OCI-M1 (cell line): ENCODE results near the gene CDH13.

Experiments
- DNase-seq: peaks from one replicate; lab custom pipeline; 2025; lab: John Stamatoyannopoulos, UW

CDH13 gene

GRCh38 chr16:83685615-83686165 lies 1058.9 kb downstream of the CDH13 start:
- DNase-seq = no peak

GRCh38 chr16:83686726-83687125 lies 1060.0 kb downstream of the CDH13 start:
- DNase-seq = no peak

GRCh38 chr16:83689385-83689831 lies 1062.6 kb downstream of the CDH13 start:
- peak; percentile 81 for DNase-seq

GRCh38 chr16:83692224-83692623 lies 1065.5 kb downstream of the CDH13 start:
- no peak for DNase-seq

- no peak for DNase-seq
Measured at GRCh38 chr16:83698964-83699363, 1072.2 kb downstream of the CDH13 start.

- DNase-seq = no peak
Measured at GRCh38 chr16:83699817-83700216, 1073.0 kb downstream of the CDH13 start.

- no peak for DNase-seq
Measured at GRCh38 chr16:83700918-83701317, 1074.1 kb downstream of the CDH13 start.

GRCh38 chr16:83701494-83701893 lies 1074.7 kb downstream of the CDH13 start:
- peak; percentile 58 for DNase-seq

GRCh38 chr16:83704656-83705055 lies 1077.9 kb downstream of the CDH13 start:
- DNase-seq = no peak

GRCh38 chr16:83705856-83706255 lies 1079.1 kb downstream of the CDH13 start:
- DNase-seq = no peak

- no peak for DNase-seq
Measured at GRCh38 chr16:83706394-83706793, 1079.6 kb downstream of the CDH13 start.

GRCh38 chr16:83711069-83711468 lies 1084.3 kb downstream of the CDH13 start:
- no peak for DNase-seq

GRCh38 chr16:83713597-83713996 lies 1086.8 kb downstream of the CDH13 start:
- DNase-seq = peak; percentile 78

GRCh38 chr16:83714286-83714685 lies 1087.5 kb downstream of the CDH13 start:
- DNase-seq = no peak

GRCh38 chr16:83715217-83715920 lies 1088.6 kb downstream of the CDH13 start:
- DNase-seq = no peak

GRCh38 chr16:83717308-83717707 lies 1090.5 kb downstream of the CDH13 start:
- peak; percentile 4 for DNase-seq

- no peak for DNase-seq
Measured at GRCh38 chr16:83717814-83718213, 1091.0 kb downstream of the CDH13 start.

- no peak for DNase-seq
Measured at GRCh38 chr16:83720213-83720612, 1093.4 kb downstream of the CDH13 start.

- DNase-seq = no peak
Measured at GRCh38 chr16:83720981-83721380, 1094.2 kb downstream of the CDH13 start.

- DNase-seq = no peak
Measured at GRCh38 chr16:83721676-83722075, 1094.9 kb downstream of the CDH13 start.

- DNase-seq = no peak
Measured at GRCh38 chr16:83722456-83723183, 1095.9 kb downstream of the CDH13 start.

GRCh38 chr16:83723244-83723643 lies 1096.5 kb downstream of the CDH13 start:
- no peak for DNase-seq

- DNase-seq = no peak
Measured at GRCh38 chr16:83723901-83724300, 1097.1 kb downstream of the CDH13 start.
